Neural progenitor cell (in vitro differentiated cells): ENCODE measurements around the gene PPP2R3C.

Experiments
- EZH2 ChIP-seq: fragments of 200-600 bp; sonication (generic); IDR thresholded peaks from 2 replicates; pipeline ENCODE4 v1.6.1; 2017; ENCODE audit warnings: antibody characterized with exemption, mild to moderate bottlenecking, moderate library complexity
- EZH2phosphoT487 ChIP-seq: fragments of 200-600 bp; sonication (generic); IDR thresholded peaks from 2 replicates; pipeline ENCODE4 v1.6.1; 2017; ENCODE audit warnings: antibody characterized with exemption
- TF ChIP-seq, protein P1 (sequence below): fragments of 200-600 bp; sonication (generic); IDR thresholded peaks from 2 replicates; pipeline ENCODE4 v1.5.1; 2017; ENCODE audit warnings: antibody characterized with exemption, mild to moderate bottlenecking

DNA sequence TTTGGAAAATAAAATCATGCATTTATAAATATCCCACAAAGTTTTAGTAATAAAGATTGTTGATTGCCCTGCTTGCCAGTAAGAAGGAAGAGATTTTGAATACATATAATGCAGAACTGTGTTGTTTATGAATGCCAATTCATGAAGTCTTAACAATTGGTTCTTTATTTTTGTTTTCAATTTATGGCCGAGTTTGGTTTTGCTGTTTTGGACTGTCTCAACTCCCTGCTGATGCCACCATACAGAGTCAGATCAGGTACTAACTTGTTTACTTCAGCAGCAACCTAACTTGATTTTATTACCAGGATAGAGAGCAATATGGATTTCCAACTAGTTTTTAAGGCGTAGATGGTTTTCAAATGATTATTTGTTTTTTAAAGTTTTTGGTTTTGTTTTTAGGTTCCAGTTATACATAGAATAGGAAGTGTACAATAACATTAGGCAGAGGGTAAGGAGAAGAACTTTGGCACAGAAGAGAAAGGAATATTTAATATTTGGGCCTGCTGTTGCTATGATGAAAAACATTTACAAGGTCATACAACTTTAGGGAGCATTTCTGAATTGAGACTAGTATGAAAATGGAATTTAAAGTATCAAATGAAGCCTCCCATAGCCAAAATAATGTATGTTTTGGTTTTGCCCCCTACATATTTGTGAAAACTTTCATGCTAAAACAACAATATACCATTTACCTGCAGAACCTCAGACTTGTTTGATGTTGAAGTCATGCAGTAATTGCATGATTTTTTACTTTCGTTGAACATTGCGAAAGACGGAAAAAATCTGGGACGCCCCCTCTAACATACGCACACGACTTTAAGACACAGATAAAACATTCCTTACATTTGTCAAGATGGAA lies 76.6 kb downstream of the PPP2R3C start:
- TF ChIP-seq, protein P1, sequence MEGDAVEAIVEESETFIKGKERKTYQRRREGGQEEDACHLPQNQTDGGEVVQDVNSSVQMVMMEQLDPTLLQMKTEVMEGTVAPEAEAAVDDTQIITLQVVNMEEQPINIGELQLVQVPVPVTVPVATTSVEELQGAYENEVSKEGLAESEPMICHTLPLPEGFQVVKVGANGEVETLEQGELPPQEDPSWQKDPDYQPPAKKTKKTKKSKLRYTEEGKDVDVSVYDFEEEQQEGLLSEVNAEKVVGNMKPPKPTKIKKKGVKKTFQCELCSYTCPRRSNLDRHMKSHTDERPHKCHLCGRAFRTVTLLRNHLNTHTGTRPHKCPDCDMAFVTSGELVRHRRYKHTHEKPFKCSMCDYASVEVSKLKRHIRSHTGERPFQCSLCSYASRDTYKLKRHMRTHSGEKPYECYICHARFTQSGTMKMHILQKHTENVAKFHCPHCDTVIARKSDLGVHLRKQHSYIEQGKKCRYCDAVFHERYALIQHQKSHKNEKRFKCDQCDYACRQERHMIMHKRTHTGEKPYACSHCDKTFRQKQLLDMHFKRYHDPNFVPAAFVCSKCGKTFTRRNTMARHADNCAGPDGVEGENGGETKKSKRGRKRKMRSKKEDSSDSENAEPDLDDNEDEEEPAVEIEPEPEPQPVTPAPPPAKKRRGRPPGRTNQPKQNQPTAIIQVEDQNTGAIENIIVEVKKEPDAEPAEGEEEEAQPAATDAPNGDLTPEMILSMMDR: no peak
- TF ChIP-seq EZH2phosphoT487: no peak
- TF ChIP-seq EZH2: no peak
